ENCODE data around the gene FBXL14.

DNA sequence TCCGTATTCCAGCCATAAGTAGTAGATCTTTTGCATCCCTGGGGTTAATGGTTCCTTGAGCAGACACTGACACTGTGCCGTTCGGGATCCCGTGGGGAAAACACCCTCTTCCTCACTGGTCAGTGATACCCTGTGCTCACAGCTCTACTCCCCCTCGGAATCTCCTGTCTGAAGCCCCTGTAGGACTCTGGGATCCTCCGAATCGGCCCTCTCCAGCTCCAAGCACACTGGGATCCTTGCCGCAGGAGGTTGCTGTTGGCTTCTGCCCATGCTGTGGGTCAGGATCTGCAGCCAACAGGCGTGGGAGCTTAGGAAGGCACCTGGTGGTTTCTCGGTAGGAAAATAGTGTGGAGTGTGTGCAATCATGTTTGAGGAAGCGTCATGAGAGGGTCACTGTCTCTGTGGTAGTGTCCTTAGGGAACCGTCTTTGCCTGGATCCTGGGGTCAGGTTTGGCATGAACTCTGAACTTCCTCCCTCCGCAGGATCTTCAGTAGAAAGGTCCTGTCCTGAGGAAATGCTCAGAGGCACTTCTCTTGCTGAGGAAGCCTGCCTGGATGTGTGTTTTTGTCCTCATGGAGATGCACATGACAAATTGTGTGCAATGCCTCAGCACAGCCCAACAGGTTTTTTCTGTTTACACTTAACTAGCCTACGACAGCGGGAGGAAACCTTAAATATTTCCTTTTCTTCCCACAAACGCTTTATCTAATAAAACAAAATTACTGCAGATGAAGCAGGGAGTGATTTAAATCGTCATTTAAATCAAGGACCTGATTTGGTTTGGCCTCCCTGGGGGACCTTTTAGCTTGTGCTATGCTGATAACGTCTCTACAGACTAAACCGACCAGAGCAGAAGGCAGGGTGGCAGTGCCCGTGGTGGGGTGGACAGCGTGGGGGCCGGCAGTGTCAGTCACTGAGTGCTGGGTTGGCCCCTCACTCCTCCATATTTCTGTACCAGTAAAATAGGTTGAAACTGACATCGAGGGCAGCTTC, 18.7 kb downstream of the FBXL14 start:
- TF ChIP-seq, protein P1, sequence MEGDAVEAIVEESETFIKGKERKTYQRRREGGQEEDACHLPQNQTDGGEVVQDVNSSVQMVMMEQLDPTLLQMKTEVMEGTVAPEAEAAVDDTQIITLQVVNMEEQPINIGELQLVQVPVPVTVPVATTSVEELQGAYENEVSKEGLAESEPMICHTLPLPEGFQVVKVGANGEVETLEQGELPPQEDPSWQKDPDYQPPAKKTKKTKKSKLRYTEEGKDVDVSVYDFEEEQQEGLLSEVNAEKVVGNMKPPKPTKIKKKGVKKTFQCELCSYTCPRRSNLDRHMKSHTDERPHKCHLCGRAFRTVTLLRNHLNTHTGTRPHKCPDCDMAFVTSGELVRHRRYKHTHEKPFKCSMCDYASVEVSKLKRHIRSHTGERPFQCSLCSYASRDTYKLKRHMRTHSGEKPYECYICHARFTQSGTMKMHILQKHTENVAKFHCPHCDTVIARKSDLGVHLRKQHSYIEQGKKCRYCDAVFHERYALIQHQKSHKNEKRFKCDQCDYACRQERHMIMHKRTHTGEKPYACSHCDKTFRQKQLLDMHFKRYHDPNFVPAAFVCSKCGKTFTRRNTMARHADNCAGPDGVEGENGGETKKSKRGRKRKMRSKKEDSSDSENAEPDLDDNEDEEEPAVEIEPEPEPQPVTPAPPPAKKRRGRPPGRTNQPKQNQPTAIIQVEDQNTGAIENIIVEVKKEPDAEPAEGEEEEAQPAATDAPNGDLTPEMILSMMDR (IDR thresholded peaks at IDR 0.05) = no peak
- TF ChIP-seq POLR2AphosphoS5 (IDR thresholded peaks at IDR 0.05) = no peak

Measured in upper lobe of left lung (tissue), 4 donors.